MCF 10A (cell line): Measurements from ENCODE around the gene ARHGAP12. TPM values are rescaled to one million over a fixed set of nuclear protein-coding genes. Genes with fewer than 3 reads are reported as not detected.

ENCODE experiments used
- BruUV-seq: library from RNA; stranded (reverse); fragments of 400-500 nt; replicated peaks from 2 replicates; lab custom pipeline; 2021; lab: Mats Ljungman, UMichigan
- CTCF ChIA-PET: fragments of 300-600 bp; sonication (Branson Sonifier 250); formaldehyde crosslinking; extraction: SDS; loops from one replicate; lab custom pipeline; 2021; ENCODE audit warnings: antibody characterized with exemption, inconsistent platforms; lab: Yijun Ruan, JAX
- POLR2A ChIA-PET: fragments of 300-600, 350-650 bp; sonication (Branson Sonifier 250); formaldehyde crosslinking; extraction: SDS; loops from one replicate; lab custom pipeline; 2020; ENCODE audit warnings: antibody characterized with exemption, inconsistent platforms; lab: Yijun Ruan, JAX
- DNase-seq: peaks from one replicate; pipeline ENCODE4 v3.0.0-alpha.2; 2018; ENCODE audit not compliant: unreplicated experiment
- H3K27ac Mint-ChIP-seq: one replicate; pipeline ENCODE4 v1.8.0; 2022; ENCODE audit warnings: mild to moderate bottlenecking, low read depth, mixed read lengths; ENCODE audit not compliant: unreplicated experiment
- H3K27me3 Mint-ChIP-seq: one replicate; pipeline ENCODE4 v1.8.0; 2022; ENCODE audit warnings: mixed read lengths; ENCODE audit not compliant: insufficient read depth, unreplicated experiment
- H3K36me3 Mint-ChIP-seq: one replicate; pipeline ENCODE4 v1.8.0; 2022; ENCODE audit warnings: mild to moderate bottlenecking, moderate library complexity, mixed read lengths; ENCODE audit not compliant: insufficient read depth, unreplicated experiment
- H3K4me1 Mint-ChIP-seq: one replicate; pipeline ENCODE4 v1.8.0; 2022; ENCODE audit warnings: mixed read lengths; ENCODE audit not compliant: insufficient read depth, unreplicated experiment
- H3K4me3 Mint-ChIP-seq: one replicate; pipeline ENCODE4 v1.8.0; 2022; ENCODE audit warnings: mild to moderate bottlenecking, moderate library complexity, mixed read lengths; ENCODE audit not compliant: unreplicated experiment
- H3K9me3 Mint-ChIP-seq: one replicate; pipeline ENCODE4 v1.8.0; 2022; ENCODE audit warnings: mixed read lengths; ENCODE audit not compliant: unreplicated experiment
- CTCF ChIP-seq: fragments of 200-600 bp; IDR thresholded peaks from one replicate; pipeline ENCODE4 v1.8.0; 2022; ENCODE audit warnings: antibody characterized with exemption, mild to moderate bottlenecking; ENCODE audit not compliant: unreplicated experiment
- intact Hi-C: fragments of 100-400 bp; cut with micrococcal nuclease; formaldehyde crosslinking; loops from 2 replicates; pipeline ENCODE4 v1.14.1; 2022
- total RNA-seq: library from RNA; stranded (reverse); gene quantifications from 2 replicates; pipeline ENCODE4 v1.2.3, GENCODE V29; 2022

ARHGAP12 gene
- total RNA-seq, 1 experiment from 2014 or later, result 26.0 TPM

- peak; percentile 98 for DNase-seq
- Mint-ChIP-seq H3K9me3 (no peaks in the 10 kb centered on the region), H3K4me1 (peaks cover 28% of the 10 kb centered on the region), H3K27ac (peak overlapping the region; percentile 87), H3K27me3 (no peaks in the 10 kb centered on the region), H3K36me3 (no peaks in the 10 kb centered on the region), H3K4me3 (peak overlapping the region; percentile 36)
- BruUV-seq, result TSS peak; percentile 91
- ChIA-PET CTCF (no interaction called here), POLR2A (interaction anchor here (0.9 to 3.3 kb wide), 6 partner anchors 11 to 114 kb away, joined by 4 to 57 read pairs (median 7); partner anchors contain the start of gene ARHGAP12)
- intact Hi-C loops, result no loop called here
- TF ChIP-seq CTCF, result no peak
These were observed 12.4 kb upstream of the ARHGAP12 start for GRCh38 chr10:31940839-31941653.

GRCh38 chr10:31939797-31940708 lies 11.4 kb upstream of the ARHGAP12 start:
- Mint-ChIP-seq H3K27ac (peak overlapping the region; percentile 87), H3K36me3 (no peaks in the 10 kb centered on the region), H3K27me3 (no peaks in the 10 kb centered on the region), H3K9me3 (no peaks in the 10 kb centered on the region), H3K4me3 (no peak overlapping the region), H3K4me1 (peaks cover 28% of the 10 kb centered on the region)
- DNase-seq, result no peak
- ChIA-PET CTCF (no interaction called here), POLR2A (interaction anchor here (0.9 to 3.3 kb wide), 8 partner anchors 10 to 115 kb away, joined by 3 to 57 read pairs (median 7); partner anchors contain the start of gene ARHGAP12)
- TF ChIP-seq CTCF, result no peak
- TSS peak; percentile 81 for BruUV-seq
- intact Hi-C loops, result no loop called here

- no peaks in the 10 kb centered on the region for H3K9me3 Mint-ChIP-seq
- H3K36me3 Mint-ChIP-seq, result no peaks in the 10 kb centered on the region
- TF ChIP-seq CTCF, result no peak
- H3K4me1 Mint-ChIP-seq, result peaks cover 28% of the 10 kb centered on the region
- H3K4me3 Mint-ChIP-seq, result no peak overlapping the region
- POLR2A ChIA-PET, result interaction anchor here (0.7 to 1.1 kb wide), 3 partner anchors 10 to 16 kb away, joined by 3 to 4 read pairs (median 3); no protein-coding TSS in a partner anchor
- no peak for DNase-seq
- peak overlapping the region; percentile 87 for H3K27ac Mint-ChIP-seq
- BruUV-seq, result no TSS peak
- CTCF ChIA-PET, result no interaction called here
- intact Hi-C loops, result no loop called here
- H3K27me3 Mint-ChIP-seq, result no peaks in the 10 kb centered on the region
These were observed 8.7 kb upstream of the ARHGAP12 start for GRCh38 chr10:31937371-31937770.
